Fibroblast of pulmonary artery (primary cell): ENCODE results near the gene NUP85.

ENCODE experiments used
- DNase-seq: peaks from one replicate; pipeline ENCODE4 v3.0.0-alpha.2; 2010; ENCODE audit warnings: low read depth
- H3K4me3 ChIP-seq: replicated peaks from 2 replicates; pipeline ENCODE4 v1.5.1; 2011; ENCODE audit warnings: low read depth, mild to moderate bottlenecking, control low read depth, low read length, moderate library complexity
- CTCF ChIP-seq: IDR thresholded peaks from 2 replicates; pipeline ENCODE4 v1.5.1; 2011; ENCODE audit warnings: mild to moderate bottlenecking, control low read depth, low read length, inconsistent platforms; ENCODE audit errors: missing control alignments

The NUP85 gene

GRCh38 chr17:75269844-75270217 is 64.4 kb downstream of the NUP85 start:
- peak overlapping the region; percentile 85 for H3K4me3 ChIP-seq
- no peak for DNase-seq
- TF ChIP-seq CTCF: no peak

DNA sequence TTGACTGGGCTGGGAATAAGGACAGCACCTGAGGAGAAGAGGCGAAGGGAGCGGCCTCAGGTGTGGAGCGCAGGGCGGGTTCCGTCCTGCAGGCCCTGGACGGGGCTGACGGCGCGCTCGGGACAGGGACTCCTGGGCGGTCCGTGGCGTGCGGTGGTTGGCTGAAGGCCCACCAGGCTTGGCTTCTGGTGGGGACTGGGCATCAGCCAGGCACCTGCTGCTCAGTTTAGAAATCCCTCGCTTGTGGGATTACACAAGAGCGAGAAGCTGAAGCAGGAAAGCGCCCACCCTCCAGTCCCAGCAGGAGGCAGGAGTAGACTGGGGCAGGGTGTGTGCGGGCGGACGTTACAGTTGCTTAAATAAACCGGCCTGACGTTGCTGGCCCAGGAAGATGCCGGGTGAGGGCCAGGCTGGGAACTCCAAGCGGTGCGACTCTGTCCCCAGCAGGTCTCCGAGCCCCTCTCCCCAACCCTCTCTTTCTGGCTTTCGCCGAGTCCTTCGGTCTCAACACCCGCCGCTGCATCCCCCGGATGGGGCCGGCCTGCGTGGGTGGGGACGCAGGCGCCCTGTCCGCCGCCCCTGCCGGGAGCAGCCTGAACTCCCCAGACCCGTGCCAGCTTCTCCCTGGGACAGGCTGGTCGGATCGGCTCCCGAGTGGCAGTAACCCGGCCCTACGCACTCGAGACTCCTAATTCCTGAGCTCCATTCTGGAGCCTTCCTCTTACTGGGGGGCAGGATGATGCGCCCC is 64.9 kb downstream of the NUP85 start:
- DNase-seq: peak; percentile 80
- H3K4me3 ChIP-seq: peak overlapping the region; percentile 85
- peak; percentile 46 for TF ChIP-seq CTCF

DNA sequence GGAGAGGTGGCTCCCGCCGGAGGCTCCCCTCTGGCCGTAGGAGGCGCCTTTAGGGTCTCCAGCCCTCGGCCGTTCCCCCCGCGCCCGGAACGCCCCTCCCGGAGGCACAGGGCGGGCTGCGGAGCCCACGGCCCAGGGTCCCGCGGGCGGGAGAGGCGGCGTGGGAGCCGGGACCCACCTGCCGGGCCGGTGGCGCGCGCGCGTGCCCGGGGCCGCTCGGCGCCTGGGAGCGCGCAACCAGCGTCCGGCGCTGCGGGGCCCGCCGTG is 65.4 kb downstream of the NUP85 start, which contains the start of gene MIF4GD:
TSS of gene MIF4GD (minus strand) at position 266 of the 267 bp plus-strand sequence. CDS start 1,036 bp downstream, outside the sequence.
- H3K4me3 ChIP-seq: peak within 1 kb of the TSS; percentile 85
- no peak for DNase-seq

DNA sequence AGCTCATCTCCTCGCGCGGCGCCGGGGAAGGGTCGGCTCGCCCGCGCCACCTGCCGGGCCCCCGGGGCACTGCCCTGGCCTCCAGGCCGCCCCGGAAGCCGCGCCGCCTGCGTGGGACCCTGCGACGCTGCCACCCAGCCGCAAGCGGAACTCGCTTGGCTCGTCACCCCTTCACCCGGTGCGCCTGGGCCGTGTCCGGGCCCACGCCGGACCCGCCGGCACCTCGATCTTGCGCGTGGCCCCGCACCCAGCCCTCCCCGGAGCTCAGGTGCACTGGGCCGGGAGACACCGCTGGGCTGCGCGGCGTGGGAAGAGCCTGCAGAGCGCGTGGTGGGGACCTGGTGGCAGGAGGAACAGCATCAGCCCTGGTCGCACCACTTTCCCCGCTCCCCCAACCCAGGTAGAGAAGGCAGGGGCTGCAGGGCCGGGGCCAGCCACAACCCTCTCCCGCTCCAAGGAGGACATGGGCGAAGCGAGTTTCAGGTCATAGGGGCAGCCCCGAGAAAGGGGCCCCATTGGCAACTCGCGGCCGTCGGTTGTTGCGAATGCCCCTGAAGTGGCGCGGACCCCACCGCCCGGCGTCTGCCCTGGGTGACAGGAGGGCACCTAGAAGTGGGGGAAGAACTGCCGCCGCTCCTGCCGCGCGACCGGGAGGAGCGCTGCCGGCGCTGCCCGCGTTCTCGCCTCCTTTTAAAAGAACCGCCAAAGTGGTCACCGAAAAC is 65.9 kb downstream of the NUP85 start:
- peak; percentile 7 for TF ChIP-seq CTCF
- peak; percentile 65 for DNase-seq
- peak overlapping the region; percentile 58 for H3K4me3 ChIP-seq

More for the DNA sequence above, 65.4 kb downstream of the NUP85 start, which contains the start of gene MIF4GD:
- TF ChIP-seq CTCF: no peak

DNA sequence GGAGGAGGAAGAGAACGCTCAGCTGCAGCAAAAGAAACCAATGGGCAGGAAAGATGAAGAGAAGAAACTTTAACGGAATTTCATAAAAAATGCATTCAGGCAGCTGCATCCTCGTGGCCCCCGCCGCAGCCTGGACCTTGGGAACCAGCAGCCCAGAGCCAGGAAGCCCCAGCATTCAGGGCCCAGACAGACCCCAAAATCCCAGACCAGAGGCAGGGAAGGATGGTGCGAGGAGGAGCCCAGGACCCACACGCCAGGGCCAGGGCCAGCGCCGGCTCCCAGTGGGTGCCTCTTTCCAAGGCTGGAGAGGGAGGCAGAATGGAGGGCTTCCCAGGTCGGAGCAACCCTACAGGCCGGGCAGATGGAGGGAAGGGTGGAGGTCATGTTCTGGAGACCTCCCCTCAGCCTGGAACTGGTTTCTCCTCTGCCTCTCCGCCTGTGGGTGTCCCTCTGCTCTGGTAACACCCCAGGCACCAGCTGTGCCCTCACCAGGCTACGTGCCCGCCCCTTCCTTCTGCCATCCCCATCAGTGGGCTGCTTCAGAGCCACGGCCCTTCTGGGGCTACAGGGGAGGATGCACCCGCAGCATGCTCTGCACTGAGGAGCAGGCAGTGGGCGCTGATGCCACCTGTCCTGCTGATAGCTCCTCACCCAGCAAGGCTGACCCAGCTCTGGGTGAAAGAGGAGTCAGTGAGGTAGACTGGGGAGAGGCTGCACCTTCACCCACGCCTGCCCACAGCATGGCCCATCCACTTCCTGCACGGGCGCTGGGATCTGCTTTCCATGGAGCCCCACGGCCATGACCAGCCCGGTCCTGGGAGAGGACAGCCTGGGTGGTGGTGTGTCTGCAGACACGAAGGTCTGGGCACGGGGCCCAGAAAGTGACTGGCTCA is 66.7 kb downstream of the NUP85 start:
- no peak for TF ChIP-seq CTCF
- peak overlapping the region; percentile 58 for H3K4me3 ChIP-seq
- DNase-seq: peak; percentile 49

DNA sequence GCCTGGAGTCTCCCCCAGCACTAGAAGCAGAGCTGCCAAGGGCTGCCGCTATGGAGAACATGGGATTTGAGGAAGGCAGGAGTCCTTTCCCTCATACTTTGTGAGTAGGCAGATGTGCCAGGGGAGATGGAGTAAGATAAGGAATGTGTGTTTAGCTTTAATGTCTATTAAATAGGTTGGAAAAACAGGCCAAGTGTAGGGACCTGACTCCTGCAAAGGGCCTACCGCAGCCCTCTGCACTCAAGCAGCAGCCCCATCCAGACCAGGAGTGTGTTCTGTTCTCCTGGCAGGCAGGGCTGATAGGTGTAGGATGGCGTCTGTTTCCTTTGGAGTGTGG is 67.3 kb downstream of the NUP85 start:
- no peak for TF ChIP-seq CTCF
- no peak overlapping the region for H3K4me3 ChIP-seq
- DNase-seq: no peak
